ENCODE data around the gene GATB.

GATB gene

GRCh38 chr4:151652841-151653547 lies 107.8 kb downstream of the GATB start:
- no peaks in the 10 kb centered on the region for H3K79me2 ChIP-seq (ENCODE audit: insufficient read depth, low read length)
- H3K9ac ChIP-seq (ENCODE audit: low read length) = no peak overlapping the region
- H3K36me3 ChIP-seq (ENCODE audit: insufficient read depth, low read length) = no peaks in the 10 kb centered on the region
- H3K4me1 ChIP-seq (ENCODE audit: insufficient read depth, low read length, severe bottlenecking) = no peaks in the 10 kb centered on the region
- H3K9me2 ChIP-seq (ENCODE audit: low read depth, low read length) = no peaks in the 10 kb centered on the region
- TF ChIP-seq CTCF (IDR thresholded peaks at IDR 0.05; ENCODE audit: low read length) = no peak
- TF ChIP-seq EZH2 (IDR thresholded peaks at IDR 0.05; ENCODE audit: borderline replicate concordance, low read length) = no peak
- no peak overlapping the region for H2AFZ ChIP-seq (ENCODE audit: low read length)
- no peaks in the 10 kb centered on the region for H3K9me3 ChIP-seq (ENCODE audit: low read length)
- H4K20me1 ChIP-seq (ENCODE audit: insufficient read depth, low read length) = no peaks in the 10 kb centered on the region
- no peaks in the 10 kb centered on the region for H3F3A ChIP-seq (ENCODE audit: insufficient read depth, low read length)
- no peak overlapping the region for H3K4me3 ChIP-seq (ENCODE audit: low read depth, low read length, poor library complexity, severe bottlenecking)
- H3K27ac ChIP-seq (ENCODE audit: low read depth, low read length, poor library complexity, severe bottlenecking) = no peak overlapping the region
- no peak overlapping the region for H3K4me2 ChIP-seq (ENCODE audit: low read length)
- no peaks in the 10 kb centered on the region for H3K27me3 ChIP-seq (ENCODE audit: insufficient read depth, low read length)

- H3F3A ChIP-seq (ENCODE audit: insufficient read depth, low read length) = no peaks in the 10 kb centered on the region
- no peaks in the 10 kb centered on the region for H3K4me1 ChIP-seq (ENCODE audit: insufficient read depth, low read length, severe bottlenecking)
- no peaks in the 10 kb centered on the region for H3K79me2 ChIP-seq (ENCODE audit: insufficient read depth, low read length)
- H3K4me3 ChIP-seq (ENCODE audit: low read depth, low read length, poor library complexity, severe bottlenecking) = no peak overlapping the region
- no peaks in the 10 kb centered on the region for H3K36me3 ChIP-seq (ENCODE audit: insufficient read depth, low read length)
- H3K9me3 ChIP-seq (ENCODE audit: low read length) = no peaks in the 10 kb centered on the region
- H3K9me2 ChIP-seq (ENCODE audit: low read depth, low read length) = no peaks in the 10 kb centered on the region
- TF ChIP-seq CTCF (IDR thresholded peaks at IDR 0.05; ENCODE audit: low read length) (no peak), EZH2 (IDR thresholded peaks at IDR 0.05; ENCODE audit: borderline replicate concordance, low read length) (no peak)
- no peak overlapping the region for H3K27ac ChIP-seq (ENCODE audit: low read depth, low read length, poor library complexity, severe bottlenecking)
- H3K27me3 ChIP-seq (ENCODE audit: insufficient read depth, low read length) = no peaks in the 10 kb centered on the region
- no peak overlapping the region for H3K9ac ChIP-seq (ENCODE audit: low read length)
- H3K4me2 ChIP-seq (ENCODE audit: low read length) = no peak overlapping the region
- no peak overlapping the region for H2AFZ ChIP-seq (ENCODE audit: low read length)
- no peaks in the 10 kb centered on the region for H4K20me1 ChIP-seq (ENCODE audit: insufficient read depth, low read length)
Observed at GRCh38 chr4:151651496-151651895, 109.3 kb downstream of the GATB start.

DNA sequence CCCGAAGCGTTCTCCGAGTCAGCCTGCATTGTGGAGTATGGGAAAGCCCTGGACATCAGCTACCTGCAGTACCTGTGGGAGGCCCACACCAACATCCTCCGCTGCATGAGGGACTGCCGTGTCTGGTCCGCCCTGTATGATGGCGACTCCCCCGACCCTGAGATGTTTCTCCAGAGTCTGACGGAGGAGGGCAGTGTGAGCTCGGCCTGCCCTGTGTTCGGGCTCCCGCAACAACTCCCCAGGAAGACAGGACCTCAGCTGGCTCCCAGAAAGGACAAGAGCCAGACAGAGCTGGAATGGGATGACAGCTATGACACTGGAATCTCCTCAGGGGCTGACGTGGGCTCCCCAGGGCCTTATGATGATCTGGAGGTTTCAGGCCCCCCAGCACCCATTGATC lies 111.3 kb downstream of the GATB start:
- Histone ChIP-seq H2AFZ (ENCODE audit: low read length) (no peak overlapping the region), H3K9me2 (ENCODE audit: low read depth, low read length) (no peaks in the 10 kb centered on the region), H3K27ac (ENCODE audit: low read depth, low read length, poor library complexity, severe bottlenecking) (no peak overlapping the region), H3K4me1 (ENCODE audit: insufficient read depth, low read length, severe bottlenecking) (no peaks in the 10 kb centered on the region), H3K4me3 (ENCODE audit: low read depth, low read length, poor library complexity, severe bottlenecking) (no peak overlapping the region), H3K9ac (ENCODE audit: low read length) (no peak overlapping the region), H3K36me3 (ENCODE audit: insufficient read depth, low read length) (no peaks in the 10 kb centered on the region), H3K27me3 (ENCODE audit: insufficient read depth, low read length) (no peaks in the 10 kb centered on the region), H4K20me1 (ENCODE audit: insufficient read depth, low read length) (no peaks in the 10 kb centered on the region), H3K9me3 (ENCODE audit: low read length) (no peaks in the 10 kb centered on the region), H3K4me2 (ENCODE audit: low read length) (no peak overlapping the region), H3F3A (ENCODE audit: insufficient read depth, low read length) (no peaks in the 10 kb centered on the region), H3K79me2 (ENCODE audit: insufficient read depth, low read length) (no peaks in the 10 kb centered on the region)
- TF ChIP-seq CTCF (IDR thresholded peaks at IDR 0.05; ENCODE audit: low read length) = peak; percentile 27; the same call in 1 of the 2 replicates
- no peak for TF ChIP-seq EZH2 (IDR thresholded peaks at IDR 0.05; ENCODE audit: borderline replicate concordance, low read length)
